RWPE2 (cell line): Measurements from ENCODE around the gene FBXL13.
"Not testable (repeated sequence)": the region's sequence is repeated elsewhere in the genome, so short reads cannot be mapped to it uniquely, and the experiment has no call there.

Source experiments
- ATAC-seq: fragments of 200-7000 bp; cut with Tn5 transposase; 3 replicates; pipeline ENCODE4 v1.9.1; 2021; ENCODE audit warnings: low read depth
- DNase-seq: peaks from one replicate; pipeline ENCODE4 v3.0.0-alpha.2; 2020; ENCODE audit warnings: low spot score
- H3K27ac ChIP-seq: fragments of 450-650 bp; 2 replicates; pipeline ENCODE4 v1.5.1; 2017; ENCODE audit warnings: mild to moderate bottlenecking; ENCODE audit not compliant: poor library complexity, severe bottlenecking
- H3K27me3 ChIP-seq: fragments of 250-450 bp; sonication (Bioruptor Pico); 2 replicates; pipeline ENCODE4 v1.5.1; 2021; ENCODE audit warnings: mild to moderate bottlenecking, moderate library complexity; ENCODE audit not compliant: insufficient read depth, poor library complexity, severe bottlenecking
- H3K36me3 ChIP-seq: fragments of 250-450 bp; sonication (Bioruptor Pico); 2 replicates; pipeline ENCODE4 v1.5.1; 2020; ENCODE audit warnings: low read depth, mild to moderate bottlenecking, moderate library complexity
- H3K4me1 ChIP-seq: fragments of 250-450 bp; sonication (Bioruptor Pico); 2 replicates; pipeline ENCODE4 v1.5.1; 2021; ENCODE audit warnings: mild to moderate bottlenecking, moderate library complexity; ENCODE audit not compliant: insufficient read depth, poor library complexity, severe bottlenecking
- H3K4me3 ChIP-seq: fragments of 250-450 bp; sonication (Bioruptor Pico); 2 replicates; pipeline ENCODE4 v1.5.1; 2021; ENCODE audit warnings: mild to moderate bottlenecking, moderate library complexity; ENCODE audit not compliant: severe bottlenecking
- H3K9me3 ChIP-seq: fragments of 250-450 bp; sonication (Bioruptor Pico); 2 replicates; pipeline ENCODE4 v1.5.1; 2021; ENCODE audit warnings: mild to moderate bottlenecking, moderate library complexity; ENCODE audit not compliant: severe bottlenecking
- CTCF ChIP-seq: fragments of 450-650 bp; IDR thresholded peaks from one replicate; pipeline ENCODE4 v1.5.1; 2017; ENCODE audit warnings: mild to moderate bottlenecking, moderate library complexity; ENCODE audit not compliant: poor library complexity, severe bottlenecking

Gene FBXL13

GRCh38 chr7:102966465-102966864, 108.1 kb downstream of the FBXL13 start:
- no peak for DNase-seq
- Histone ChIP-seq H3K36me3 (no peaks in the 10 kb centered on the region), H3K9me3 (no peaks in the 10 kb centered on the region), H3K4me1 (no peaks in the 10 kb centered on the region), H3K27me3 (no peaks in the 10 kb centered on the region), H3K27ac (no peak overlapping the region), H3K4me3 (no peak overlapping the region)
- no peak for ATAC-seq
- TF ChIP-seq CTCF, result no peak

GRCh38 chr7:102961993-102962392, 112.6 kb downstream of the FBXL13 start:
- H3K9me3 ChIP-seq, H3K4me1 ChIP-seq, H3K27me3 ChIP-seq, H3K4me3 ChIP-seq, H3K36me3 ChIP-seq, H3K27ac ChIP-seq, ATAC-seq, DNase-seq: not testable (repeated sequence)

- H3K9me3 ChIP-seq, ATAC-seq, DNase-seq, H3K36me3 ChIP-seq, H3K27ac ChIP-seq, H3K4me1 ChIP-seq, H3K4me3 ChIP-seq, H3K27me3 ChIP-seq: not testable (repeated sequence)
Observed at GRCh38 chr7:102958004-102958403, 116.6 kb downstream of the FBXL13 start.

- not testable (repeated sequence) for H3K27ac ChIP-seq, H3K27me3 ChIP-seq, DNase-seq, H3K4me1 ChIP-seq, ATAC-seq, H3K4me3 ChIP-seq, H3K9me3 ChIP-seq, H3K36me3 ChIP-seq
Observed at GRCh38 chr7:102954359-102954758, 120.2 kb downstream of the FBXL13 start.

GRCh38 chr7:102953406-102953805, 121.2 kb downstream of the FBXL13 start:
- Histone ChIP-seq H3K4me3 (no peak overlapping the region), H3K27ac (no peak overlapping the region), H3K9me3 (no peaks in the 10 kb centered on the region), H3K27me3 (no peaks in the 10 kb centered on the region), H3K4me1 (no peaks in the 10 kb centered on the region), H3K36me3 (no peaks in the 10 kb centered on the region)
- TF ChIP-seq CTCF, result no peak
- ATAC-seq (no peak), DNase-seq (no peak)

- H3K4me3 ChIP-seq, result no peak overlapping the region
- no peaks in the 10 kb centered on the region for H3K27me3 ChIP-seq
- no peak for ATAC-seq
- no peak for TF ChIP-seq CTCF
- H3K27ac ChIP-seq, result no peak overlapping the region
- H3K36me3 ChIP-seq, result no peaks in the 10 kb centered on the region
- DNase-seq, result no peak
- H3K9me3 ChIP-seq, result no peaks in the 10 kb centered on the region
- no peaks in the 10 kb centered on the region for H3K4me1 ChIP-seq
Observed at GRCh38 chr7:102951839-102952238, 122.8 kb downstream of the FBXL13 start.
